Liver (tissue), 3 donors: Measurements from ENCODE around the gene TTC22.

Experiments
- FOXA1 ChIP-seq: IDR thresholded peaks from 2 replicates; pipeline ENCODE4 v1.6.1; 2016; ENCODE audit warnings: antibody characterized with exemption
- JUND ChIP-seq, 2 donors: IDR thresholded peaks; 2 replicates each; pipeline ENCODE4 v1.6.1; 2016; ENCODE audit warnings: antibody characterized with exemption in 2 of 2
- SP1 ChIP-seq: IDR thresholded peaks from 2 replicates; pipeline ENCODE4 v1.6.1; 2018; ENCODE audit warnings: antibody characterized with exemption, mild to moderate bottlenecking
- TF ChIP-seq, protein P1 (sequence below): fragments of 150-350 bp; IDR thresholded peaks from 2 replicates; pipeline ENCODE4 v1.5.1; 2017; ENCODE audit warnings: improper control_type of control experiment, low read depth, low read length; ENCODE audit not compliant: missing input control
- TF ChIP-seq, protein P2 (sequence below): IDR thresholded peaks from 2 replicates; pipeline ENCODE4 v1.6.1; 2016; ENCODE audit warnings: antibody characterized with exemption
- donor health status: healthy.
- donor health status: healthy.

DNA sequence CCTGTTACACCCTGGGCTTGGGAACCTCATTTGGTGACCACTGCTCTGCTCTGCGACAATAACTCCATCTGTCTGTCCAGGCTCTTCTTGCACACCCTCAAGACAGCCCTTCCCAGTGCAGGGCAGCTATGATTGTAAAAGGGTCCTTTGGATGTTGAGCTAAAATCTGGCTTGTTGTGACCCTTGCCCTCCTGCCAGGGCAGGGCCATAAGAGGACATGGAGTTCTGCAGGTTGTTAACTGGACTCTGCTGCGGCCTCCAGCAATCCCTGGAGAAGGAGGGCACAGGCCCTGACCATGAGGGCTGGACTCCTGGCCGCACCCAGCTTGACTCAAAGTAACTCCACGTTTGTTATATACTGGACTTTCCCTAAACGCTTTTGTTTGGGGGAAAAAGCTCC, 44.6 kb upstream of the TTC22 start:
- TF ChIP-seq FOXA1 (no peak), SP1 (no peak), JUND (IDR thresholded peaks at IDR 0.05) (no peak)
- TF ChIP-seq, protein P1, sequence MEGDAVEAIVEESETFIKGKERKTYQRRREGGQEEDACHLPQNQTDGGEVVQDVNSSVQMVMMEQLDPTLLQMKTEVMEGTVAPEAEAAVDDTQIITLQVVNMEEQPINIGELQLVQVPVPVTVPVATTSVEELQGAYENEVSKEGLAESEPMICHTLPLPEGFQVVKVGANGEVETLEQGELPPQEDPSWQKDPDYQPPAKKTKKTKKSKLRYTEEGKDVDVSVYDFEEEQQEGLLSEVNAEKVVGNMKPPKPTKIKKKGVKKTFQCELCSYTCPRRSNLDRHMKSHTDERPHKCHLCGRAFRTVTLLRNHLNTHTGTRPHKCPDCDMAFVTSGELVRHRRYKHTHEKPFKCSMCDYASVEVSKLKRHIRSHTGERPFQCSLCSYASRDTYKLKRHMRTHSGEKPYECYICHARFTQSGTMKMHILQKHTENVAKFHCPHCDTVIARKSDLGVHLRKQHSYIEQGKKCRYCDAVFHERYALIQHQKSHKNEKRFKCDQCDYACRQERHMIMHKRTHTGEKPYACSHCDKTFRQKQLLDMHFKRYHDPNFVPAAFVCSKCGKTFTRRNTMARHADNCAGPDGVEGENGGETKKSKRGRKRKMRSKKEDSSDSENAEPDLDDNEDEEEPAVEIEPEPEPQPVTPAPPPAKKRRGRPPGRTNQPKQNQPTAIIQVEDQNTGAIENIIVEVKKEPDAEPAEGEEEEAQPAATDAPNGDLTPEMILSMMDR, result no peak
- TF ChIP-seq, protein P2, sequence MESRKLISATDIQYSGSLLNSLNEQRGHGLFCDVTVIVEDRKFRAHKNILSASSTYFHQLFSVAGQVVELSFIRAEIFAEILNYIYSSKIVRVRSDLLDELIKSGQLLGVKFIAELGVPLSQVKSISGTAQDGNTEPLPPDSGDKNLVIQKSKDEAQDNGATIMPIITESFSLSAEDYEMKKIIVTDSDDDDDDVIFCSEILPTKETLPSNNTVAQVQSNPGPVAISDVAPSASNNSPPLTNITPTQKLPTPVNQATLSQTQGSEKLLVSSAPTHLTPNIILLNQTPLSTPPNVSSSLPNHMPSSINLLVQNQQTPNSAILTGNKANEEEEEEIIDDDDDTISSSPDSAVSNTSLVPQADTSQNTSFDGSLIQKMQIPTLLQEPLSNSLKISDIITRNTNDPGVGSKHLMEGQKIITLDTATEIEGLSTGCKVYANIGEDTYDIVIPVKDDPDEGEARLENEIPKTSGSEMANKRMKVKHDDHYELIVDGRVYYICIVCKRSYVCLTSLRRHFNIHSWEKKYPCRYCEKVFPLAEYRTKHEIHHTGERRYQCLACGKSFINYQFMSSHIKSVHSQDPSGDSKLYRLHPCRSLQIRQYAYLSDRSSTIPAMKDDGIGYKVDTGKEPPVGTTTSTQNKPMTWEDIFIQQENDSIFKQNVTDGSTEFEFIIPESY, result no peak
